Measurements from ENCODE around the gene COL5A3.

The COL5A3 gene

GRCh38 chr19:9995999-9996398, 14.3 kb downstream of the COL5A3 start:
- H3K4me3 ChIP-seq (ENCODE audit: low read depth in 1 of 2, low read length in 2 of 2), result no peak overlapping the region
- ATAC-seq (ENCODE audit: insufficient read depth, low read depth), result no peak

DNA sequence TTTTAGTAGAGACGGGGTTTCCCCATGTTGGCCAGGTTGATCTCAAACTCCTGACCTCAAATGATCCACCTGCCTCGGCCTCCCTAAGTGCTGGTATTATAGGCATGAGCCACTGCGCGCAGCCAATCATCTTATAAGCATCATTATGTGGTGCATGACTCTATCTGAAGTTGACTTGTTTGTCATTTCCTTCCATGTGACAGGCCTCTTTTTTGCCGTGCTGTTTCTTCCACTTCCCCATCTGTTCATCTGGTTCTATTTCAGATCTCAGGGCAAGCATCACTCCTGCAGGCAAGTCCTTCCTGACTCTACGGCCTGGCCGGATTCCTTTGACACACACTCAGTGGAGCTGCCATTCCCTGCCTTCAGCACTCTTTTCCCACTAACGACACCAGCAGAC, 15.2 kb downstream of the COL5A3 start:
- Histone ChIP-seq H3K27me3 (ENCODE audit: insufficient read depth, low read length, poor library complexity) (no peaks in the 10 kb centered on the region), H3K36me3 (ENCODE audit: insufficient read depth, low read length) (no peaks in the 10 kb centered on the region), H3K4me2 (ENCODE audit: insufficient read depth, low read length) (no peak overlapping the region), H4K20me1 (ENCODE audit: insufficient read depth, low read length) (no peaks in the 10 kb centered on the region), H3K9ac (ENCODE audit: low read depth, low read length) (no peak overlapping the region), H3K9me3 (ENCODE audit: insufficient read depth, low read length, severe bottlenecking) (no peaks in the 10 kb centered on the region), H3K4me1 (ENCODE audit: insufficient read depth, low read length) (no peaks in the 10 kb centered on the region), H2AFZ (ENCODE audit: low read depth, low read length) (no peak overlapping the region), H3K27ac (ENCODE audit: low read length) (no peak overlapping the region), H3K79me2 (ENCODE audit: insufficient read depth, low read length) (no peaks in the 10 kb centered on the region), H3K4me3 (ENCODE audit: low read depth in 1 of 2, low read length in 2 of 2) (no peak overlapping the region)
- TF ChIP-seq, protein P1, sequence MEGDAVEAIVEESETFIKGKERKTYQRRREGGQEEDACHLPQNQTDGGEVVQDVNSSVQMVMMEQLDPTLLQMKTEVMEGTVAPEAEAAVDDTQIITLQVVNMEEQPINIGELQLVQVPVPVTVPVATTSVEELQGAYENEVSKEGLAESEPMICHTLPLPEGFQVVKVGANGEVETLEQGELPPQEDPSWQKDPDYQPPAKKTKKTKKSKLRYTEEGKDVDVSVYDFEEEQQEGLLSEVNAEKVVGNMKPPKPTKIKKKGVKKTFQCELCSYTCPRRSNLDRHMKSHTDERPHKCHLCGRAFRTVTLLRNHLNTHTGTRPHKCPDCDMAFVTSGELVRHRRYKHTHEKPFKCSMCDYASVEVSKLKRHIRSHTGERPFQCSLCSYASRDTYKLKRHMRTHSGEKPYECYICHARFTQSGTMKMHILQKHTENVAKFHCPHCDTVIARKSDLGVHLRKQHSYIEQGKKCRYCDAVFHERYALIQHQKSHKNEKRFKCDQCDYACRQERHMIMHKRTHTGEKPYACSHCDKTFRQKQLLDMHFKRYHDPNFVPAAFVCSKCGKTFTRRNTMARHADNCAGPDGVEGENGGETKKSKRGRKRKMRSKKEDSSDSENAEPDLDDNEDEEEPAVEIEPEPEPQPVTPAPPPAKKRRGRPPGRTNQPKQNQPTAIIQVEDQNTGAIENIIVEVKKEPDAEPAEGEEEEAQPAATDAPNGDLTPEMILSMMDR (IDR thresholded peaks at IDR 0.05; ENCODE audit: borderline replicate concordance, extremely low read depth, low read length, poor library complexity, severe bottlenecking), result no peak
- no peak for TF ChIP-seq EZH2 (IDR thresholded peaks at IDR 0.05; ENCODE audit: borderline replicate concordance, low read depth, low read length, severe bottlenecking)
- no peak for DNase-seq
- ATAC-seq (ENCODE audit: insufficient read depth, low read depth), result no peak

More at GRCh38 chr19:9995999-9996398, 14.3 kb downstream of the COL5A3 start:
- no peaks in the 10 kb centered on the region for H3K79me2 ChIP-seq (ENCODE audit: insufficient read depth, low read length)
- H3K27me3 ChIP-seq (ENCODE audit: insufficient read depth, low read length, poor library complexity), result no peaks in the 10 kb centered on the region
- DNase-seq, result no peak
- no peak overlapping the region for H3K27ac ChIP-seq (ENCODE audit: low read length)
- H3K4me1 ChIP-seq (ENCODE audit: insufficient read depth, low read length), result no peaks in the 10 kb centered on the region
- H3K36me3 ChIP-seq (ENCODE audit: insufficient read depth, low read length), result no peaks in the 10 kb centered on the region
- no peaks in the 10 kb centered on the region for H3K9me3 ChIP-seq (ENCODE audit: insufficient read depth, low read length, severe bottlenecking)
- no peak for TF ChIP-seq EZH2 (IDR thresholded peaks at IDR 0.05; ENCODE audit: borderline replicate concordance, low read depth, low read length, severe bottlenecking)
- TF ChIP-seq, protein P1 (IDR thresholded peaks at IDR 0.05; ENCODE audit: borderline replicate concordance, extremely low read depth, low read length, poor library complexity, severe bottlenecking), result no peak
- H2AFZ ChIP-seq (ENCODE audit: low read depth, low read length), result no peak overlapping the region
- no peaks in the 10 kb centered on the region for H4K20me1 ChIP-seq (ENCODE audit: insufficient read depth, low read length)
- no peak overlapping the region for H3K9ac ChIP-seq (ENCODE audit: low read depth, low read length)
- no peak overlapping the region for H3K4me2 ChIP-seq (ENCODE audit: insufficient read depth, low read length)

DNA sequence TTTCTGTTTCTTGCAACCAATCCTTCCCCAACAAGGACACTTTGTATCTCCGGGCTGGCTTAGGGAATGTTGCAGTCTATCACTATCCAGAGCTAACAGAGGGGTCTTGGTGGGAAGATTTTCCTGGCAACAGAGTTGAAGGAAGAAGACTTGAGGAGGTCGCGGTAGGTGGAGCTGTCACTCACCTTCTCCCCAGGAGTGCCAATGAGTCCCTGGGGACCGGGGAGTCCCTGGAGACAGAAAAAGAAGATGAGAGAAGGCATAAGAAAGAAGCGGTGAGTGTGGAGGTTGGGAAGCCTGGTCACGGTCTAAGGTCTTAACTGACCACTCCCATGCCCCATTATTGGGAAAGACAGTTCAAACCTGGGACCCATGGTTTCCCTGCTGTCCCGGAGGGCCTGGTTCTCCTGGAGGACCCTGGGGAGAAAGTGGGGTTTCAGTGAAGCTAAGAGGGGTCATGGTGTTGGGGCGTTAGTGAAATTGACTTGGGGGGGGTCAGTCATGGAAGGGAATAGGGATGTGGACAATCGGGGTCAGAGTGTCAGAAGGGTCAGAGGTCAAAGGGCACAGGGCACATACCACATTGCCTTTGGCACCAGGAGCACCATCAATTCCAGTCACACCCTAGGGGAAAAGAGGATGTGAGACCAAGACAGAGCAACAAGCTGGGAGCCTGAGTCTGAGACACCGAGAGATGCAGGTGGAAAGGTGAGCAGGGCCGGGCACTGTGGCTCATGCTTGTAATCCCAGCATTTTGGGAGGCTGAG, 18.7 kb downstream of the COL5A3 start:
- Histone ChIP-seq H3K27ac (ENCODE audit: low read length) (no peak overlapping the region), H4K20me1 (ENCODE audit: insufficient read depth, low read length) (no peaks in the 10 kb centered on the region), H3K36me3 (ENCODE audit: insufficient read depth, low read length) (no peaks in the 10 kb centered on the region), H3K9me3 (ENCODE audit: insufficient read depth, low read length, severe bottlenecking) (no peaks in the 10 kb centered on the region), H3K4me2 (ENCODE audit: insufficient read depth, low read length) (no peak overlapping the region), H3K79me2 (ENCODE audit: insufficient read depth, low read length) (no peaks in the 10 kb centered on the region), H3K27me3 (ENCODE audit: insufficient read depth, low read length, poor library complexity) (no peaks in the 10 kb centered on the region), H3K4me1 (ENCODE audit: insufficient read depth, low read length) (no peaks in the 10 kb centered on the region), H3K4me3 (ENCODE audit: low read depth in 1 of 2, low read length in 2 of 2) (no peak overlapping the region), H3K9ac (ENCODE audit: low read depth, low read length) (no peak overlapping the region), H2AFZ (ENCODE audit: low read depth, low read length) (no peak overlapping the region)
- TF ChIP-seq, protein P1 (IDR thresholded peaks at IDR 0.05; ENCODE audit: borderline replicate concordance, extremely low read depth, low read length, poor library complexity, severe bottlenecking), result no peak
- no peak for TF ChIP-seq EZH2 (IDR thresholded peaks at IDR 0.05; ENCODE audit: borderline replicate concordance, low read depth, low read length, severe bottlenecking)
- DNase-seq (no peak), ATAC-seq (ENCODE audit: insufficient read depth, low read depth) (no peak)

Measured in DND-41 (cell line).